Non-pigmented ciliary epithelial cell (primary cell): Measurements from ENCODE around the gene ADCY4.
"Not testable (repeated sequence)": the region's sequence is repeated elsewhere in the genome, so short reads cannot be mapped to it uniquely, and the experiment has no call there.

Experiments
- DNase-seq: peaks from one replicate; pipeline ENCODE4 v3.0.0-alpha.2; 2010; ENCODE audit warnings: low read depth

Gene ADCY4

DNA sequence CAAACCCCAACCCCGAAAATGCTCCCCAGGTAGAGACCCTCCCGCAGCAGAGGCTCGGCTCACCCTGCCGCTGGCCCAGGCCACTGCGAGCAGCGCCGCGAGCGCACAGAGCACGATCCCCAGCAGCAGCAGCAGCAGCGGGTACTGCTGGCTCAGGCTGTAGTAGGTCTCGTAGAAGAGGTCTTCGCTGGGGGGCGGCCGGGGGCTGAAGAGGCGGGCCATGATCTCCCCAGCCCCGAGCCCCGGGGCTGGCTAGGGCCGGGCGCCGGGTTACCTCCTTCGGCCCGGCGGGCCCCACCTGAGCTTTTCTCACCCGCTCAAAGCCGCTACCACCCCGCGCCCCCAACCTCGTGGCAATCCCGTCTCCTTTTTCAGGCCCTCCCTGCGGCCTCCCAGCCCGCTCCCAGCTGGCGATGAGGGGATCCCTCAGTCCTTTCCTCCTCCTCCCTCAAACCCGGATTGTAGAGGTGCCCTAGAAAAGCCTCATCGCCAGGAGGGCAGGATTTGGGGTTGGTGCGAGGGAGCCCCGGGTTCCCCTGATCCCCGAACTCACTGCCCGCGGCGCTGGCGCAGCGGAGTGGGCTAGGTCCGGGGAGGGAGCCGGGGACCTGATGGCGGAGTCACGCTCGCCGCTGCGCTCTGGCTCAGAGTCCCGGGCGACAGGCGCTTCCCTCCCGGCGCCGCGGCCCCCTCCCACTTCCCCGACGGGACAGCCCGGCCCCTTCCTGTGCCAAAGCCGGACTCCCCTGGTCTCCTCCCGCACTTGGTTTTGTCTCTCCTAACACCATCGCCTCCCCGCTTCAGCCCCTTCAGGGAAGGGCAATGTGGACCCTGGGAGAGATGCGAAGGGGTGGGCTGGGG, at the start of gene ADCY4:
Gene ADCY4, minus strand, starts transcription at position 641 of the 861 bp plus-strand sequence. Its CDS starts 419 bp downstream, at position 222.
- no peak for DNase-seq

GRCh38 chr14:24384169-24384568, 49.3 kb upstream of the ADCY4 start:
- DNase-seq = no peak

GRCh38 chr14:24382064-24382371, 47.1 kb upstream of the ADCY4 start:
- no peak for DNase-seq

- DNase-seq = no peak
Measured at GRCh38 chr14:24381363-24382063, 46.6 kb upstream of the ADCY4 start.

DNA sequence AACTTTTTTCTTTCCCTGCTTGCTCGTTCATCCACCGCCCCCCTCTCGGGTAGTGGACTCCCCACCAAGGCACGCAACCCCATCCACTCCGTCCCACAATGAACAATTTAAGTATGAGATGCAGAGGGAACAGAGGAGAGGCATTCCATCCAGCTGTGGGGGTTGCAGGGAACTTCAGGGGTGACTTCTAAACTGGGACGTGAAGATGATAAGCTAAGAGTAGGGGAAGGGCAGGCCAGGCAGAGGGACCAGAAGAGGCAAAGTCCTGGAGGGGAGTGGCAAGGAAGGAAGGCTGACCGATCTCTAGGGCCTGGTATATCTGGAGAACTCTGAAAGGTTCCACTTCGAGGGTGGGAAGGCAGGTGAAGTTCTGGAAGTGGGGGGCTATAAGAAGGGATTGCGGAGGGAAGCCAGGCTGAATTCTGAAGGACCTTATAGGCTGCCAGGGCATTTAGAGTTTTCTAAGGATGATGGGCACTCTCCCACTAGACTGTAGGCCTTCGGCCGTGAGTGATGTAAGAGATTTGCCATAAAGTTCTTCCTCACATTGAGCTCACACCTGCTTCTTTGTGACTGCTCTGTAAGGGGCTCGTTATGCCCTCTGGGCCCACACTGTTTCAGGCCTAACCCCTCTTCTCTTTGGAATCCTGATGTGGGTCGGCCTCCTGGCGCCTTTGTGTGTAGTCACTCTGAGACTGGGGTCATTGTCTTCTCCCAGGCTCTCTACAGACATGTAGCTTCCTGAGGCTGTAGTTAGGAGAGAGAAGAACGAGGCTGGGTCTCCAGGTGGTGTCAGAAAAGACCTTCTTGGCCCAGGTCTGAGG, 45.2 kb upstream of the ADCY4 start:
- no peak for DNase-seq

- no peak for DNase-seq
Measured at GRCh38 chr14:24378981-24379906, 44.4 kb upstream of the ADCY4 start.

GRCh38 chr14:24378327-24378726, 43.5 kb upstream of the ADCY4 start:
- no peak for DNase-seq

DNA sequence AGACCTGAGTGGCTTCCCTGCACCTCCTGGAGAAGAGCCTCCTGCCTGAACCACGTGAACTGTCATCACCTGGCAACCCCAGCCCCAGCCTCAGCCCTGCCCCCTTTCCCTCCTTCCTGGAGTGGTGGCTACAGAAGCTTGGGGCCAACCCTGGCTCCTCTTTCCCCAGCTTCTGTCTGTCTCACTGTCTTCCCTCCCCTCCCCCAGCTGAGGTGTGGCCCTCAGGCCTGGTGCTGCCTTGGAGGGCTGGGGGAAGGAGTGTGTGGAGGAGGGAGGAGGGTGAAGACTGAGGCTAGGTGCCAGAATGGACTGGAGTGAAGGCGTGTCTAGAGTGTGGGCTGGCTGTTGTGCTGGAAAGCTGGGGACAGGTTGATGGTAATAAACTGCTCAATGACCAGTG, 42.8 kb upstream of the ADCY4 start:
- no peak for DNase-seq

GRCh38 chr14:24377126-24377525, 42.3 kb upstream of the ADCY4 start:
- no peak for DNase-seq

- DNase-seq = no peak
Measured at GRCh38 chr14:24376448-24377070, 41.7 kb upstream of the ADCY4 start.

DNA sequence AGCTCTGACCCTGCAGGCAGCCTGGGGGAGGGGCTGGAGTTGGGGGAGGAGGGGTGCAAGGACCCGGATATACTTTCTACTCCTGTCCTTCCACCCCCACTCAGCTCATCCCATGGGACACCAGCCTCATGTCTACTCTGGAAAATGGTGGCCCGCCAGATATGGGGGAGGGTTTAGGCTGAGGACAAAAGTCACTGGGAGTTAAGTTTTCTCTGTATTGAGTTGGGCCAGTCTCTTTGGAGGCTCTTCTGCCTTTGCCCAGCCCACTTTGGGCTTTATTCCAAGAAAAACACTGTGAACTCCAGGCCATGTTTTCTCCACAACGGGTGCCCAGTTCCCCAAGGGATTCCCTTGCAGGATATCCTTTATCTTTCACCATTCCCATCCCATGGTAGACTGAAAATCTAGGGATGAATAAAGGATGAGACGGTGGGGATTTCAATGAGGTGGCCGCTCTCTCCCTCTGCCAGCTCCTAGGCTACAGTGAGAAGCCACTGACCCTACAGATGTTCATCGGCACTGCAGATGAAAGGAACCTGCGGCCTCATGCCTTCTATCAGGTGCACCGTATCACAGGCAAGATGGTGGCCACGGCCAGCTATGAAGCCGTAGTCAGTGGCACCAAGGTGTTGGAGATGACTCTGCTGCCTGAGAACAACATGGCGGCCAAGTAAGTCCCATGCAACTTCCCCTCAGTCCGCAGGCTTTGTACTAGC, 38.0 kb upstream of the ADCY4 start:
- no peak for DNase-seq

DNA sequence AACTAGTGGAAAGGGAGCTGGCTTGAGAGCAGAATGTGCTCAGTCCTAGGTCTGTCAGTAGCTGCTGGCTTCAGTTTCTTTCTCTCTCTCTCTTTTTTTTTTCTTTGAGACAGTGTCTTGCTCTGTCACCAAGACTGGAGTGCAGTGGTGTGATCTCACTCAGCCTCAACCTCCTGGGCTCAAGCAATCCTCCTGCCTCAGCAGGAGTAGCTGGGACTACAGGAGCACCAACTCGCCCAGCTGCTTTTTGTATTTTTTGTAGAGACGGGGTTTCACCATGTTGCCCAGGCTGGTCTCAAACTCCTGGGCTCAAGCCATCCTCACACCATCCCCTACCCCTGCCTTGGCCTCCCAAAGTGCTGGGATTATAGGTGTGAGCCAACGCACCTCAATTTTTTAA, 36.7 kb upstream of the ADCY4 start:
- DNase-seq = not testable (repeated sequence)

DNA sequence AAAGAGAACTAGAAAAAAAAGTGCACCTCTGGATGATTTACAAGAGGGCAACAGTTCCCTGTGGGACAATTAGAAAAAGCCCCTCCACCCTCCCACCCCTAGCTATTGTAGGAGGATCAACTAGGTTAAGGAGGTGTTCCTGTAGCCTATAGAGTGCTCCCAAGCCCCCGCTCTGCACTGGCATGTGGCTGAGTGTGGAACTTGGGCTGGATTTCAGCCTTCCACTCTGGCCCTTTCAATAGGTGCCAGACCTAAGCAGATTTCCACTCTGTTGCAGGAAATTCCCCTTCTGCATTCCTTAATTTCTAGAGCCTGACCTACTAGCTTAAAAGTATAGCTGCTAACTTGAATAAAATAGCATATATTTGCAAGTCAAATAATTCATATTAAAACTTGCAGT, 35.9 kb upstream of the ADCY4 start:
- DNase-seq = no peak

DNA sequence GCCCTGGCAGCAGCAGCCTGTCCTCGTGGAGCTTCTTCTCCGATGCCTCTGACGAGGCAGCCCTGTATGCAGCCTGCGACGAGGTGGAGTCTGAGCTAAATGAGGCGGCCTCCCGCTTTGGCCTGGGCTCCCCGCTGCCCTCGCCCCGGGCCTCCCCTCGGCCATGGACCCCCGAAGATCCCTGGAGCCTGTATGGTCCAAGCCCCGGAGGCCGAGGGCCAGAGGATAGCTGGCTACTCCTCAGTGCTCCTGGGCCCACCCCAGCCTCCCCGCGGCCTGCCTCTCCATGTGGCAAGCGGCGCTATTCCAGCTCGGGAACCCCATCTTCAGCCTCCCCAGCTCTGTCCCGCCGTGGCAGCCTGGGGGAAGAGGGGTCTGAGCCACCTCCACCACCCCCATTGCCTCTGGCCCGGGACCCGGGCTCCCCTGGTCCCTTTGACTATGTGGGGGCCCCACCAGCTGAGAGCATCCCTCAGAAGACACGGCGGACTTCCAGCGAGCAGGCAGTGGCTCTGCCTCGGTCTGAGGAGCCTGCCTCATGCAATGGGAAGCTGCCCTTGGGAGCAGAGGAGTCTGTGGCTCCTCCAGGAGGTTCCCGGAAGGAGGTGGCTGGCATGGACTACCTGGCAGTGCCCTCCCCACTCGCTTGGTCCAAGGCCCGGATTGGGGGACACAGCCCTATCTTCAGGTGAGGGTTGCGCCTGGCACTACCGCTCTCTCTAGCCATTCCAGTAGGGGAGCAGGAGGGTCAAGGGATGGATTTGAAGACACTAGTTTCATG, 35.2 kb upstream of the ADCY4 start:
- no peak for DNase-seq

DNA sequence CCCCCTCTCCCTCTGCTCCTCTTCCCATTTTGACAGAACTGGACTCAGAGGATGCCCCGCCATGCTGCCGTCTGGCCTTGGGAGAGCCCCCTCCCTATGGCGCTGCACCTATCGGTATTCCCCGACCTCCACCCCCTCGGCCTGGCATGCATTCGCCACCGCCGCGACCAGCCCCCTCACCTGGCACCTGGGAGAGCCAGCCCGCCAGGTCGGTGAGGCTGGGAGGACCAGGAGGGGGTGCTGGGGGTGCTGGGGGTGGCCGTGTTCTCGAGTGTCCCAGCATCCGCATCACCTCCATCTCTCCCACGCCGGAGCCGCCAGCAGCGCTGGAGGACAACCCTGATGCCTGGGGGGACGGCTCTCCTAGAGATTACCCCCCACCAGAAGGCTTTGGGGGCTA, 34.6 kb upstream of the ADCY4 start:
- no peak for DNase-seq

- no peak for DNase-seq
Measured at GRCh38 chr14:24368562-24369252, 33.8 kb upstream of the ADCY4 start.

DNA sequence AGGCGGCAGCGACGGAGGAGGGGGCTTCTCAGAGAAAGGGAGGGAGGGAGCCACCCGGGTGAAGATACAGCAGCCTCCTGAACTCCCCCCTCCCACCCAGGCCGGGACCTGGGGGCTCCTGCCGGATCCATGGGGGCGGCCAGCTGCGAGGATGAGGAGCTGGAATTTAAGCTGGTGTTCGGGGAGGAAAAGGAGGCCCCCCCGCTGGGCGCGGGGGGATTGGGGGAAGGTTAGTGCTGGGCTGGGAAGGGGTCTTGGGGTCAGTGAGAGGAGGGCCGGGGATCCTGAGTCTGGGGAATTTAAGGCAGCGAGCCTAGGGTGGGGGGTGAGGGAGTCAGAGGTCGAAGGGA, 33.3 kb upstream of the ADCY4 start:
- DNase-seq = no peak

DNA sequence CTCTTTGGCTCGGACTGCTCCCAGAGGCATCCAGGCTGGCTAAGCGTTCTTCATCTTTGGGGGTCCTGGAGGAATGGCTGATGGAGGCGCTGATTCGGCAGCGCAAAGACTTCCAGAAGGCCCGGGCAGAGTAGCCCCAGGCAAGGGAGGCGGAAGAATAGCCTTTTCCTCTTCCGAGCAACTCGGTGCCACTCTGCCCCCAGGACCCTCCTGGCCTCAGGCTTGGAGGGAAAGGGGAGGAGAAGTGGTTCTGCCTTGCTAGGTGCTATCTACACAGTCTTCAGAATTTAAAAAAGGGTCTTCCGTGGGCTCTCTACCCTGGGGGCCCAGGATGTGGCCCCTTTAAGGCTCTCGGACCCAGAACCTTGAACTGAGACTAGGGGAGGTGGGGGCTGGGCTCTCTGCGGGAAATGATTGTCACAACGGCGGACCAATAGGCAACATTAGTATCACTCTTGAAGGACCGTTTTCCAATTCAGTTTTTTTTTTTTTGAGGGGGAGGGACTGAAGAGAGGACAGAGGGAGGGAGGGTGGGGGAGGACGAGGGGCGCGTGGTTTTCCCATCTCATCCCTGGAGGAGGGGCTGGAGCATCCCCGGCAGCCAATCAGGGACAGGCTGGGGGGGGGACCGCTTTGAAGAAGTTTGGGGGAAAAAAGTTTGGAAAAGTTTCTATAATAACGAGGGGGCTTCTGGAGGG, 32.8 kb upstream of the ADCY4 start, which contains the start of gene NFATC4:
Gene NFATC4, plus strand, starts transcription at position 671 of the 698 bp plus-strand sequence. CDS start 157 bp downstream, outside the sequence.
- DNase-seq = peak; percentile 76
